HG02870 (cell line): ENCODE results near the gene NDUFB7.
"Not testable (repeated sequence)": the region's sequence is repeated elsewhere in the genome, so short reads cannot be mapped to it uniquely, and the experiment has no call there.

Experiments used
- ATAC-seq: cut with Tn5 transposase; IDR thresholded peaks from one replicate; pipeline ENCODE4 v1.9.1; 2021; ENCODE audit warnings: mild to moderate bottlenecking, moderate library complexity; ENCODE audit not compliant: unreplicated experiment

The NDUFB7 gene

DNA sequence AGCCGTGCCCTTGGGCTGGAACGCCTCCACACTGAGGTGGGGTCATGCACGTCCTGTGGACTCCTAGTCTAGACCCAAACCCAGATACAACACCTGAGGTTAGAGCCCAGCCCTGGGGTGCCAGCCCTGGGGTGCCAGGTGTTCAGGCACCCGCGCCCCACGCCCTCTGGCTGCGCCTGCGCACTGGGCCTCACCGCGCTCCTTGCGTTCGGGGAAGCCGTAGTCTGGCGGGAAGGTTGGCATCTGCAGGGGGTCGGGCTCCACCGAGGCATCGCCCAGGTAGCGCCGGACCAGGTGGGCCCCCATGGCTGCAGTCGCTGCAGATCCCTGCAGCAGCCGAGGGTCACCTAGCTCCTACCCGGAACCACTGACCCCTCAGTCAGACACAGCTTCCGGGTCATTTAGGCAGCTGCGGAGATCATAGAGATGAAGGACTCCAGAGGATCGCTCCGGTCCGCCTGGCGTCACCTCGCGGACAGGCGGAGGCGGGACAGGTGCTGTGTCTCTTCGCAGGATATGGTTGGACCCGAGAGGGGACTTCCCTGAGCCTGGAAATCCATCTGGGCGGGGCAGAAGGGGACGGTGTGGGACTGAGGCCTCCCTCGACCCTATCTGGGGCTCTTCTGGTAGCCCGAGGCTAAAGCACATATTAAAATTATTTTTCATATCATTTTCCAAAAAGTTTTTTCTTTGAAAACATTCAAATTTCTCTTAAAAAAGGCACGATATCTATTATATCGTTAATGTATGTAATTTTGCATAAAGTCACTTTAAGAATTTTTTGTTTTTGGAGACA is at the start of gene NDUFB7:
TSS of gene NDUFB7 (minus strand) at position 372 of the 796 bp plus-strand sequence. CDS start at position 306, 66 bp downstream.
- ATAC-seq: peak; percentile 83

DNA sequence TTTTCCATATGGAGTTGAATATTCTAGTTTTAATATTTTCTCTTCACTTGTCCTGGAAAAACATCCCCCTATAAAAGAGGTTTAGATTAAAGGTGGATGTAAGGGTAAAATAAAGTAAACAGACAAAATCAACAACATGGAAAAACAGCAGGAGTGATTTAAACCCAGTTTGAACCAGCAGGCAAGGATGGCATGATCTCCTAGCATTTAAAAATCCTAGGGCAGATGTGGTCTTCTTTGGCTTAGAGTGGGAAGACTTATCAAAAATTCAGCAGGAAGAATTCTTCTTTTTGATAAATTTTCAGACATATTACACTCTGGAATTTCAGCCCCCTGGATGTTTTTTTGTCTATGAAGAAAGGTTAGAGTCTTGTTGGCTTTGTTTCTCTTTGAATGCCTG is 47.5 kb upstream of the NDUFB7 start:
- no peak for ATAC-seq

DNA sequence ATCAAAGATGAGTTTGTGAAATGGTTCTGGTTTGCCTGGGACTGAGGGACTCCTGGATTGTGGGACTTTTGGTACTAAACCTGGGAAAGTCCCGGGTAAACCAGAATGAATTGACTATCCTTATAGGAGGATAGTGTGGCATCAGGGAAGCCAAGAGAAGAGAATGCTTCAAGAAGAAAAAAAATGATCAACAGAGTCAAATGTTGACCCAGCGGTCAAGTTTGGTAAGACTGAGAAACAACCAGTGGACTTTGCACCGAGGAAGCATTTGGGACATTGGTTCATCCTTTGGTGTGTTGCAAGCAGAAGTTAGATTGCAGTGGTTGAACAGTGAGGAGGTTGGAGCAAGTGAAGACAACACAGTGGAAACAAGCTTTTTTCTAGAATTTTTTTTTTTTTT is 44.5 kb upstream of the NDUFB7 start:
- no peak for ATAC-seq

DNA sequence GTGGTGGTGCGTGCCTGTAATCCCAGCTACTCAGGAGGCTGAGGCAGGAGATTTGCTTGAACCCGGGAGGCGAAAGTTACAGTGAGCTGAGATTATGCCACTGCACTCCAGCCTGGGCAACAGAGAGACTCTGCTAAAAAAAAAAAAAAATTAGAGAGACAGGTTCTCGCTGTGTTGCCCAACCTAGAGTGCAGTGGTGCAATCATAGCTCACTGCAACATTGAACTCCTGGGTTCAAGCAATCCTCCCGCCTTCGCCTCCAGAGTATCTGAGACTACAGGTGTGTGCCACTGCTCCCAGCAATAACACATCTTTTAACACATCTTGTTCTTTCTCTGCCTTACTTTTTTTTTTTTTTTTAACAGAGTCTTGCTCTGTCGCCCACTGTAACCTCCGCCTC is 43.8 kb upstream of the NDUFB7 start:
- ATAC-seq: no peak

DNA sequence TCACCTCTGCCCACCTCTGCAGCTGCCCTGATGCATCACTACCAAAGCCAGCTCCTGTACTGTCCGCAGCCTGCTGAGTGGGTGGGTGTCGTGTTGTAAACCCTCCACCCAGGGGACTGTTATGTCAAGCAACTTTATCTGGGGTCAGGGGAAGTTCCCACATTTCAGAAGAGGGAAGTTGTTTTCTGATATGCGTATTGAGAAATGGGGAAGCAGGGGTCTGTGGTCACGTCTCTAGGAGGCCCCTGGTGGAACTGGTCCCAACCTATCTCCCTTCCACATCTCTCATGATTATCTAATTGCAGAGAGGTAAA is 42.2 kb upstream of the NDUFB7 start:
- ATAC-seq: no peak

DNA sequence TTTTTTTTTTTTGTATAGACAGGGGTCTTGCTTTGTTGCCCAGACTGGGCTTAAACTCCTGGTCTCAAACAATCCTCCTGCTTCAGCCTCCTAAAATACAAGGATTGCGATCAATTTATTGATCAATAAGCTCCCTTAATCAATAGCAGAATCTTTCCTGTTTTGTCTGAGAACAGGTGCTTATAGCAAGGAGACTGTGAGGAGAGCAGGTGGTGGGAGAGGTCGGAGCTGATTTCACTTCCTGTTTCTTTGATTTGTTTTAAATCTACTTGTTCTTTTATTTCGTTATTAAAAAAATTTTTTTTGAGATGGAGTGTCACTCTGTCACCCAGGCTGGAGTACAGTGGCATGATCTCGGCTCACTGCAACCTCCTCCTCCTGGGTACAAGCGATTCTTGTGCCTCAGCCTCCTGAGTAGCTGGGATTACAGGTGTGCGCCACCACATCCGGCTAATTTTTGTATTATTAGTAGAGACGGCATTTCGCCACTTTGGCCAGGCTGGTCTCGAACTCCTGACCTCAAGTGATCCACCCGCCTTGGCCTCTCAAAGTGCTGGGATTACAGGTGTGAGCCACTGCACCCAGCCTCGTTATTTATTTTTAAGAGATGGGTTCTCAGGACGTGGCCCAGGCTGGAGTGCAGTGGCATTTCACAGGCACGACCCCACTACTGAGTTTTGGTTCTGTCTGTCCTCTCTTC is 41.7 kb upstream of the NDUFB7 start:
- ATAC-seq: not testable (repeated sequence)

DNA sequence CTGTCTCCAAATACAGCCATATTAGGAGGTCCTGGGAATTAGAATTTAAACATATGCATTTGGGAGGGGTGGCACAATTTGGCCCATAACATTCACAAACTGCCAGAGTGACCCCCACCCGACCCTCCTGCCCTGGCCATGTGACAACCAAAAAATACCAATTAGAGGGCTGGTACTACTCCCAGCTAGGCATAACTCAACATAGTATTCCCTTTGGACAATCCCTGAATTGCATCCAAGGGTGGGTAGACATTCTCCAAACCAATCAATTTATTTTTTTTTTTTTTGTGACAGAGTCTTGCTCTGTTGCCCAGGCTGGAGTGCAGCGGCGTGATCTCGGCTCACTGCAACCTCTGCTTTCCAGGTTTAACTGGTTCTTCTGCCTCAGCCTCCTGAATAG is 40.8 kb upstream of the NDUFB7 start:
- ATAC-seq: no peak

DNA sequence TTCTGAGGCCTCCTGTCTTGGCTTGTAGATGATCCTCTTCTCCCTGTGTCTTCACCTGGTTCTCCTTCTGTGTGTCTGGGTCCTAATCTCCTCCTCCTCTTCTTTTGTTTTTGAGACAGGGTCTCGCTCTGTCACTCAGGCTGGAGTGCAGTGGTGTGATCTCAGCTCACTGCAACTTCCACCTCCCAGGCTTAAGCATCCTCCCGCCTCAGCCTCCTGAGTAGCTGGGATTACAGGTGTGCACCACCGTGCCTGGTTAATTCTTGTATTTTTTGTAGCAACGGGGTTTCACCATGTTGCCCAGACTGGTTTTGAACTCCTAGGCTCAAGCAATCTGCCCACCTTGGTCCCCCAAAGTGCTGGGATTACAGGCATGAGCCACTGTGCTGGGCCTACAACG is 40.4 kb upstream of the NDUFB7 start:
- not testable (repeated sequence) for ATAC-seq

DNA sequence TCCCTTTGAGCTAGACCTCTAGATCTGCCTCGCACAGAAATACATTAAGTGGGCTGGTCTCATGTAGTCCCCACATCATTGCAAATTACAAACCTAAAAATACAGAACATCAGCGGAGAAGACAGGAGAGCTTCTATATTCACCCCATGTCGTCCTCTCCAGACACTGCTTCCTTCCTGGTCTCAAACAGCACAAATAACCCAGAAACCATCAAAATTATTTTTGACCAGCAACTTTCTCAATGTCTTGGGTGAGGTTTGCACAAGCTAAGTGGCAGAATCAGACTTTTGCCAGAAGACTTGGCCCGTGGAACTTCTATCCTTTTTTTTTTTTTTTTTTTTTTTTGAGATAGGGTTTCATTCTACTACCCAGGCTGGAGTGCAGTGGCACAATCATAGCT is 39.2 kb upstream of the NDUFB7 start:
- ATAC-seq: no peak

DNA sequence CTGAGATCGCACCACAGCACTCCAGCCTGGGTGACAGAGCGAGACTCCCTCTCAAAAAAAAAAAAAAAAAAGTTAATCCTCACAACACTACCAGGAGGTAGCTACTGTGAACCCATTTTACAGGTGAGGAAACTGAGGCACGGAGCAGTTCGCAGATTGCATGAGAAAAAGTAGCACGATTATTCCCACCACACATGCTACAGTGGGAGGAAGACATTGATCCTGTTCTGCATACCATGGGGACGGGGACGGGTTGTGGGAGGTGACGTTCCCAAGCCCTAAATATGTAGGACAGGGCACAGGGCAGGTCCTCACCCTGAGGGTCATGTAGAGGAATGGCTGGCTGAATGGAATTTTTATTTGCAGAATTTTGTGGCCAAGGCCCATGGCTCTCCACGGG is 34.8 kb upstream of the NDUFB7 start:
- no peak for ATAC-seq

DNA sequence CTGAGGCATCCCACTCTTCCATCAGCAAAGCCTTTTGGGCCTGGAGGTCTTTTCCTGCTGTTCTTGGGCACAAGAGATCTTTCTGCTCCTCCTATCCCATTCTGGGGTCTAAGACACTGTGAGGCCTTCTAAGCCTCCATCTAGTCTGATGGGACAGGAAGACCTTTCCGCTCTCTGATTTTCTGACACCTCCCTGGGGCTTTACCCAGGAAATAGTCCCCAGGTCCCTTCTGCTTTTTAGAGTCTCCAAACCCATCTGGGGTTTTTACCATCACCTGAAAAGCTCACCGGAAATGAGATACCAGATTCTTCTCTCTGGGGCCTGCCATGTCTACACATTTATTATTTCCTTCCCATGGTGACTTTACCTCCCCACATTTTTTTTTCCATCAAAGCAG is 32.1 kb upstream of the NDUFB7 start:
- no peak for ATAC-seq

DNA sequence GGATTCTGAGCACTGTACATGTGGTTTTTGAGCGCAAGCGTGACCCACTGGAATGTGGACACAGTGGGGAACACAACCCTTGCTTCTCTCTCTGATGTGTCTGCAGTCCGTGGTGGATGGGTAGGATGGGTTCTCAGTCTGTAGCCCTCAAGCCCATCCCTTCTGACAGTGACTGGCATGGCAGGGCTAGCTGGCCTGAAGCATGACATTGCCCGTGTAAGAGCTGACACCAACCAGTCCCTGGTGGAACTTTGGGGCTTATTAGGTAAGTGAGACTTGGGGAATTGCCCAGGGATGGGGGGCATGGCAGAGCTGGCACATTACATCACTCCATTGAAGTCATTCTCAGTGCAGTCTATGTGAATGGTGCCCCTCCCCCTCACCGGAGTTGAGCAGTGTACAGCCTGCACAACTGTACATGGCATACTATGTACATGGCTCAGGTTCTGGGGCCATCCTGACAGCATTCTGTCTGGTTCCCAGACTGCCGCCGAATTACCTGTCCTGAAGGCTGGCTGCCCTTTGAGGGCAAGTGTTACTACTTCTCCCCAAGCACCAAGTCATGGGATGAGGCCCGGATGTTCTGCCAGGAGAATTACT is 27.8 kb upstream of the NDUFB7 start:
- ATAC-seq: no peak

DNA sequence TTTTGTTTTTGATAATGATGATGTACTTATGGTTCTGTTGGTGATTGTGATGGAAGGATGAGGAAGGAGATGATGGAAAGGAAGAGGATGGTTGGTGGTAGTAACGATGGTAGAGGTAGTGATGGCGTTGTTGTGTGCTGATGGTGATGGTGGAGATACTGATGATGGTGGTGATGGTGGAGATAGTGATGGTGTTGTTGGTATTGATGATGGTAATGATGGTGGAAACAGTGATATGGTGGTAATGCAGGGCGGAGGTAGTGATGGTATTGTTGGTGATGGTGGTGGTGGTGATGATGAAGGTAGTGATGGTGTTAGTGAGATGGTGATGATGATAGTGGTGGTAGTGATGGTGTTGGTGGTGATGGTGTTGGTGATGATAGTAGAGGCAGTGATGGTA is 23.7 kb upstream of the NDUFB7 start:
- ATAC-seq: no peak

DNA sequence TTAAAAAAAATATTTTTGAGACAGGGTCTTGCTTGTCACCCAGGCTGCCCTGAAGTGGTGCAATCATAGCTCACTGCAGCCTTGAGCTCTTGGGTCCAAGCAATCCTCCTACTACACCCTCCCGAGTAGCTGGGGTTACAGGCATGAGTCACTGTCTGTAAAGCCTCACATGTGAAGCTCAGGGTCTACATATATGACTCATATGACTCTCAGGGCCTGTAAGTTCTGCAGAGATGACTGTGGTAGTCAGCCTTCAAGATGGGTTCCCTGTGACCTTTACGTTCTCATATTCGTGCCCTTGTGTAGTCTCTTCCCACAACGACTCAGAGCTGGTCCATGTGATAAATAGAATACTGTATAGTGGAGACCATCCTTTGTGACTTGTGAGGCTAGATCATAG is 17.6 kb upstream of the NDUFB7 start:
- not testable (repeated sequence) for ATAC-seq

DNA sequence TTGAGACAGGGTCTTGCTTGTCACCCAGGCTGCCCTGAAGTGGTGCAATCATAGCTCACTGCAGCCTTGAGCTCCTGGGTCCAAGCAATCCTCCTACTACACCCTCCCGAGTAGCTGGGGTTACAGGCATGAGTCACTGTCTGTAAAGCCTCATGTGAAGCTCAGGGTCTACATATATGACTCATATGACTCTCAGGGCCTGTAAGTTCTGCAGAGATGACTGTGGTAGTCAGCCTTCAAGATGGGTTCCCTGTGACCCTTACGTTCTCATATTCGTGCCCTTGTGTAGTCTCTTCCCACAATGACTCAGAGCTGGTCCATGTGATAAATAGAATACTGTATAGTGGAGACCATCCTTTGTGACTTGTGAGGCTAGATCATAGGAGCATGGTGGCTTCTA is 13.3 kb upstream of the NDUFB7 start:
- peak; percentile 70 for ATAC-seq

DNA sequence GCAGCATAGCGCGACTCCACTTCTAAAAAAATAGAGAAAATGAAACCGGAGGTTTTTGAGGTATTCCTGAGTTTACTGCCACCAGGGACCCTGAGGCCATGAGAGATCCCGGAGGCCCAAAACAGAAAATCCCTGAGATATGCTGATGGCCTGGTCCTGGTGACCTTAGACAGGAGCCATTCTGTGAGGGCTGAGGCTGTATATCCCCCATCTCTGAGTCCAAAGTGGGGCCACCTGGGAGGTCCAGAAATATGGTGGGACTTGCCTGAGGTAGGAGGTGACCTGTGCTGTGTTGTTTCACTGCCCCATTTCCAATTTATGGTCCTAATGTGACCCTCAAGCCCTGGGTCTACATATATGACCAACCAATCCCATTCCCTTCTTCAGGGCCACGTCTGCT is 12.5 kb upstream of the NDUFB7 start:
- ATAC-seq: not testable (repeated sequence)

DNA sequence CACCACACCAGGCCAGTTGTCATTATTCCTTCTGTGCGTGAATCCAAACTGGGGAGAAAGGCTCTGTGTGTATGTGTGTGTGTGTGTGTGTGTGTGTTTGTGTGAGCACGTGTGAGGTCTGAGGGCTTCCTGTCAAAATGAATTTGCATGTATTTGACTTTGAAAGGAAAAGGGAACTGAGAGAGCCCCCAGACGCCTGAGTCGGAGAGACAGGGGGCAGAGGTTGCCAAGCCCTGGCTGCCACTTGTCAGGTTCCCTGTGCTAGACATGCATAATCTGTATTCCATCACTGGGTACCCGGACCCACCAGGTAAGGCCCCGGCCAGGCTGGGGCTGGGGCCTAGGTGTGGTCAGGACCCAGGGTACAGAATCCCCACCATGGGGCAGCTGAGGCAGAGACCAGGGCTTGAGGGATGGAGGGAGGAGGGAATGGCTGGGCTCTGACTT is 11.1 kb upstream of the NDUFB7 start, which contains the start of gene CLEC17A:
TSS of gene CLEC17A (plus strand) at position 191 of the 447 bp plus-strand sequence. CDS start at position 268, 77 bp downstream.
- ATAC-seq: no peak

DNA sequence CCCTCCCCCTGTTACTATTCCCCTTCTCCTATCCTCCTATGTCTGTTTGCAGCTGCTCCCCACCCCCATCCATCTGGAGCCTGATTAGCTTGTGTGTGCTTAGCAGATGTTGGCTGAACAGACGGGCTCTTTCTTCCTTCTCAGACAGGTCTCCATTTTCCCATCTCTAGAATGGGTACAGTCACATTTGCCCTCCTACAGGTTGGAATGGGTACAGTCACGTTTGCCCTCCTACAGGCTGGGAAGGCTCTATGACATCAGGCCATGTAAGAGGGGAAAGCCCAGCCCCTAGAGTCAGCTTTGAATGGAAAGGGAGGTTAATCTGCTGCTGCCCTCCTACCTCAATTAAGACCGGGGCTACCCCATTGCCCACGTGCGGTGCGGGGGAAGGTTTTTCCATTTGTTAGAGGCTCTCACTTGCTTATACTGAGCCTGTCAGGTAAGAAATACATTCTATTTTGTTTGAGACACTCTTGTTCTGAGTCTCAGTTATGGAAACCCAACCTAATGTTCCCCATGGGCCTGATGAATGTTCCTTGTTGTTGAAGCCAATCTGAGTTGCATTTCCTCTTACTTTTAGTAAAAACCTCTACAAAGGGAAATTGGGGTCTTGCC is 8.9 kb upstream of the NDUFB7 start:
- no peak for ATAC-seq

DNA sequence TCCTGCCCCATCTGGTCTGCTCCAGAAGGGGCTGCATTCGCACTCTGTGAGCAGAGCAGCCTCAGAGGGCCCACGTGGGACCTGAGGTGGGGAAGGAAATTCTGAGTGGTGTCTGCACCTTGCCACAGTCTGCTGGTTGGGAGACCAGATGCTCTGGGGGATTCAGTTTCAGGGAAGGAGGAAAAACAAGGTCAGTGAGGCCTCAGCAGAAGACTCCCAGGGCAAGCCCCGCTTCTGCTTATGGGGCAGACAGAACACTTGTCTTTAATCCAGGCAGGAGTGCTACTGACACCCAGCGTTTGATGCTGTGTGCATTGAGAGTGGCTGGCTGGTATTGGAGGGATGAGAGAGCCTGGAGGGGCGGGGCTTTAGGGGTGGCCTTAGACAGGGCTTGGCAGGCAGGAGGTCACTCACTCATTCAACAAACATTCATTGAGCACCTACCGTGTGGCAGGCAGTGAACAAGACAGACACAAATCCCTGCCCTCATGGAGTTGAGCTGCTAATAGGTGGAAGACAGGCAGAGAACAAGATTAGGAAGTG is 6.1 kb upstream of the NDUFB7 start:
- no peak for ATAC-seq

DNA sequence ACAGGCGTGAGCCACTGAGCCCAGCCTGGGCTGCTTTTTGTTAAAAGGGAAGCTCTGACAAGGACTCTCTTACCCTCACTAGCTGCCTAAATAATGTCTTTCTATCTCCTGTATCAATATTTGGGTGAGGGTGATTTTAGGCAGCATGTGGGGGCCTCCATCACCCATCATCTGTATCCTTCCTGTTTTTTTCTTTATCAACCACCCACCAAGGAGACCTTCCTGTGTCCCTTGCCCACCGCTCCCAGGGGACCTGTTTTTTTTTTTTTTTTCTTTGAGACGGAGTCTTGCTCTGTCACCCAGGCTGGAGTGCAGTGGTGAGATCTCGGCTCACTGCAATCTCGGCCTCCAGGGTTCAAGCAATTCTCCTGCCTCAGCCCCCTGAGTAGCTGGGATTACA is 5.4 kb upstream of the NDUFB7 start:
- ATAC-seq: no peak

DNA sequence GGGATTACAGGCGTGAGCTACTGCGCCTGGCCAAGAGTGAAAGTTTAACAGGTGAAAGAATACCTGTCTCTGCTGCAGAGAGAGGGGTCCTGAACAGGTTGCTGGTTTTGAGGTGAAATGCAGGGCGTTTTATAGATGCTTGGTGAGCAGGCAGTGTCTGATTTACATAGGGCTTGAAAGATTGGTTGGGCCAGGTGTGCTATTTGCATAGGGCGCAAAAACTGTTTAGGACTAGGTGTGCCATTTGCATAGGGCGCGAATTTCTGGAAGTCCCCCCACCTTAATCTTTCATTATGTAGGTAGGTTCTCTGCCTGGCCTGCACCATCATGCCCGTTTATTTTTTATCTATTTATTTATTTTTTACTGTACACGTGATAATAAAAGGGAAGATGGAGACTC is 4.5 kb upstream of the NDUFB7 start:
- no peak for ATAC-seq
